ENCODE data around the gene BACE2. TPM values are rescaled to one million over a fixed set of nuclear protein-coding genes. Genes with fewer than 3 reads are reported as not detected.
"Not testable (repeated sequence)": the region's sequence is repeated elsewhere in the genome, so short reads cannot be mapped to it uniquely, and the experiment has no call there.

BACE2 gene
- total RNA-seq, 1 experiment from 2014 or later: not detected

DNA sequence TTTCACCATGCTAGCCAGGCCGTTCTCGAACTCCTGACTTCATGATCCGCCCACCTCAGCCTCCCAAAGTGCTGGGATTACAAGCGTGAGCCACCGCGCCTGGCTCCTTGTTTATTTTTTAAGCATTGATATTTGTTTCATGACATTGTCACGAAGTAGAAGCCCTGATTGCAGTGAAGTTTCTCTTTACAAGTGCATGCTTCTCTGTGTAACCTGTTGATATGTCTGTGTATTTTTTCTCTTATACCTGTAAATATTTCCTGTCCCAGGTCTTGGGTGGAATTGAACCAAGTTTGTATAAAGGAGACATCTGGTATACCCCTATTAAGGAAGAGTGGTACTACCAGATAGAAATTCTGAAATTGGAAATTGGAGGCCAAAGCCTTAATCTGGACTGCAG lies 75.1 kb downstream of the BACE2 start:
- no peaks in the 10 kb centered on the region for H3K9me2 ChIP-seq (replicated peaks; ENCODE audit: insufficient read depth, low read length)
- H3K4me3 ChIP-seq (ENCODE audit: low read length): no peak overlapping the region
- H3K36me3 ChIP-seq (ENCODE audit: insufficient read depth, low read length): no peaks in the 10 kb centered on the region
- H3K4me2 ChIP-seq (ENCODE audit: low read depth, low read length, poor library complexity, severe bottlenecking): no peak overlapping the region
- no peaks in the 10 kb centered on the region for H3K27me3 ChIP-seq (ENCODE audit: low read length)
- no peaks in the 10 kb centered on the region for H3K9me3 ChIP-seq (ENCODE audit: low read length)
- no peaks in the 10 kb centered on the region for H3K4me1 ChIP-seq (ENCODE audit: low read length)
- no peak overlapping the region for H3K27ac ChIP-seq (ENCODE audit: low read length)
- no peak overlapping the region for H2AFZ ChIP-seq (ENCODE audit: low read length)
- H3K79me2 ChIP-seq (ENCODE audit: low read length): no peaks in the 10 kb centered on the region
- H4K20me1 ChIP-seq (ENCODE audit: insufficient read depth, low read depth, low read length): no peaks in the 10 kb centered on the region
- no peak for DNase-seq
- no peak overlapping the region for H3K9ac ChIP-seq (ENCODE audit: low read length)

DNA sequence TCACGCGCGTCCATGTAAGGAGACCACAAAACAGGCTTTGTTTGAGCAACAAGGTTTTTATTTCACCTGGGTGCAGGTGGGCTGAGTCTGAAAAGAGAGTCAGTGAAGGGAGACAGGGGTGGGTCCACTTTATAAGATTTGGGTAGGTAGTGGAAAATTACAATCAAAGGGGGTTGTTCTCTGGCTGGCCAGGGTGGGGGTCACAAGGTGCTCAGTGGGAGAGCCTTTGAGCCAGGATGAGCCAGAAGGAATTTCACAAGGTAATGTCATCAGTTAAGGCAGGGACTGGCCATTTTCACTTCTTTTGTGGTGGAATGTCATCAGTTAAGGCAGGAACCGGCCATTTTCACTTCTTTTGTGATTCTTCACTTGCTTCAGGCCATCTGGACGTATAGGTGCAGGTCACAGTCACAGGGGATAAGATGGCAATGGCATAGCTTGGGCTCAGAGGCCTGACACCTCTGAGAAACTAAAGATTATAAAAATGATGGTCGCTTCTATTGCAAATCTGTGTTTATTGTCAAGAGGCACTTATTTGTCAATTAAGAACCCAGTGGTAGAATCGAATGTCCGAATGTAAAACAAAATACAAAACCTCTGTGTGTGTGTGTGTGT lies 76.4 kb downstream of the BACE2 start:
- not testable (repeated sequence) for H4K20me1 ChIP-seq (ENCODE audit: insufficient read depth, low read depth, low read length); DNase-seq; H3K9me2 ChIP-seq (replicated peaks; ENCODE audit: insufficient read depth, low read length); H3K9ac ChIP-seq (ENCODE audit: low read length); H3K27ac ChIP-seq (ENCODE audit: low read length); H3K27me3 ChIP-seq (ENCODE audit: low read length); H3K36me3 ChIP-seq (ENCODE audit: insufficient read depth, low read length); H3K4me3 ChIP-seq (ENCODE audit: low read length); H2AFZ ChIP-seq (ENCODE audit: low read length); H3K79me2 ChIP-seq (ENCODE audit: low read length); H3K4me2 ChIP-seq (ENCODE audit: low read depth, low read length, poor library complexity, severe bottlenecking); H3K4me1 ChIP-seq (ENCODE audit: low read length); H3K9me3 ChIP-seq (ENCODE audit: low read length)

DNA sequence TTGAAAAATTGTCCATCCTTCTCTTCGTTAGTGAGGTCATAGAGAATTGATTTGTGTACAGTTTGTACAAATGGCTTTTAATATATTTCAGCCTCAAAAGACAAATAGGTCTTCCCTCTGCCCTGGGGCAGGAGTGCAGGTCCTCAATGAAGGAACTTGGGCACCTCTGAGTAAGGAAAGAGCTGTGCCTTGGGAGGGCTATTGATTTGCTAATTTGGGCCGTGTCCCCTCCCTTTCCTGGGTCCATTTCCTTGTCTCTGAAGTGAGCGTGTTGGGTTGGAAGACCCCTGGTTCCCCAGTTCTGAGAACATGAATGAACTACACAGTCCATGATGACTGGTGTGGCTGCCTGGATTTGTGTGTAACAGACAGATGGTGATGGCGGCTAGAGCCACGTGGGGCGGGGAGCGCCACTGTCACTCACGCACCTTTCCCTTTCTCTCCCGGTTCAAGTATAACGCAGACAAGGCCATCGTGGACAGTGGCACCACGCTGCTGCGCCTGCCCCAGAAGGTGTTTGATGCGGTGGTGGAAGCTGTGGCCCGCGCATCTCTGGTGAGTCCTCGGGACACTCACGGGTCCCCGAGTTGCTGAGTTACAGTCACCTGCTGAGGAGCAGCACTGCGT lies 77.7 kb downstream of the BACE2 start:
- Histone ChIP-seq H3K79me2 (ENCODE audit: low read length) (no peaks in the 10 kb centered on the region), H3K4me1 (ENCODE audit: low read length) (no peaks in the 10 kb centered on the region), H3K9me3 (ENCODE audit: low read length) (no peaks in the 10 kb centered on the region), H3K4me2 (ENCODE audit: low read depth, low read length, poor library complexity, severe bottlenecking) (no peak overlapping the region), H3K36me3 (ENCODE audit: insufficient read depth, low read length) (no peaks in the 10 kb centered on the region), H3K27me3 (ENCODE audit: low read length) (no peaks in the 10 kb centered on the region), H2AFZ (ENCODE audit: low read length) (no peak overlapping the region), H3K27ac (ENCODE audit: low read length) (no peak overlapping the region), H3K9ac (ENCODE audit: low read length) (no peak overlapping the region), H3K4me3 (ENCODE audit: low read length) (no peak overlapping the region), H3K9me2 (replicated peaks; ENCODE audit: insufficient read depth, low read length) (no peaks in the 10 kb centered on the region), H4K20me1 (ENCODE audit: insufficient read depth, low read depth, low read length) (no peaks in the 10 kb centered on the region)
- no peak for DNase-seq

DNA sequence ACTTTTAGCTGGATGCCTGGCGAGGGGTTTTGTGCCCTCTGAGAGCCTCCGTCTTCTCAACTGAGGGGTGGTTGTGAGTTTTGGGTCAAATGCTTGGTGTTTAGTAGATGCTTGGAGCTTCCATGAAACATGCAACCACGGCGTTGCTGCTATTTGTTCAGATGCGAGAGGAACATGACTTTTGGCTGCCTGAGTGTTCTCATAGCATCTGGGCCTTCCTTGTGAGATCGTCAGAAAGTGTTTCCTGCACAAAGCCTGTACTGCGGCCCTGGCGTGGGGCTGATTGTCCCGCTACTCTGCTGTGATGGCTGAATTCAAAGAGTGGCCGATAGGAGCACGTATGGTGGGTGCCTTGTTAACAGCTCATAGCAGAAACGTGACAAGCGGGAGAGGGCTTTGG lies 78.8 kb downstream of the BACE2 start:
- no peak overlapping the region for H3K4me3 ChIP-seq (ENCODE audit: low read length)
- no peaks in the 10 kb centered on the region for H3K9me3 ChIP-seq (ENCODE audit: low read length)
- H3K27ac ChIP-seq (ENCODE audit: low read length): no peak overlapping the region
- no peak overlapping the region for H3K4me2 ChIP-seq (ENCODE audit: low read depth, low read length, poor library complexity, severe bottlenecking)
- no peak for DNase-seq
- no peaks in the 10 kb centered on the region for H3K36me3 ChIP-seq (ENCODE audit: insufficient read depth, low read length)
- H2AFZ ChIP-seq (ENCODE audit: low read length): no peak overlapping the region
- no peaks in the 10 kb centered on the region for H4K20me1 ChIP-seq (ENCODE audit: insufficient read depth, low read depth, low read length)
- H3K79me2 ChIP-seq (ENCODE audit: low read length): no peaks in the 10 kb centered on the region
- H3K27me3 ChIP-seq (ENCODE audit: low read length): no peaks in the 10 kb centered on the region
- H3K9ac ChIP-seq (ENCODE audit: low read length): no peak overlapping the region
- H3K4me1 ChIP-seq (ENCODE audit: low read length): no peaks in the 10 kb centered on the region
- no peaks in the 10 kb centered on the region for H3K9me2 ChIP-seq (replicated peaks; ENCODE audit: insufficient read depth, low read length)

DNA sequence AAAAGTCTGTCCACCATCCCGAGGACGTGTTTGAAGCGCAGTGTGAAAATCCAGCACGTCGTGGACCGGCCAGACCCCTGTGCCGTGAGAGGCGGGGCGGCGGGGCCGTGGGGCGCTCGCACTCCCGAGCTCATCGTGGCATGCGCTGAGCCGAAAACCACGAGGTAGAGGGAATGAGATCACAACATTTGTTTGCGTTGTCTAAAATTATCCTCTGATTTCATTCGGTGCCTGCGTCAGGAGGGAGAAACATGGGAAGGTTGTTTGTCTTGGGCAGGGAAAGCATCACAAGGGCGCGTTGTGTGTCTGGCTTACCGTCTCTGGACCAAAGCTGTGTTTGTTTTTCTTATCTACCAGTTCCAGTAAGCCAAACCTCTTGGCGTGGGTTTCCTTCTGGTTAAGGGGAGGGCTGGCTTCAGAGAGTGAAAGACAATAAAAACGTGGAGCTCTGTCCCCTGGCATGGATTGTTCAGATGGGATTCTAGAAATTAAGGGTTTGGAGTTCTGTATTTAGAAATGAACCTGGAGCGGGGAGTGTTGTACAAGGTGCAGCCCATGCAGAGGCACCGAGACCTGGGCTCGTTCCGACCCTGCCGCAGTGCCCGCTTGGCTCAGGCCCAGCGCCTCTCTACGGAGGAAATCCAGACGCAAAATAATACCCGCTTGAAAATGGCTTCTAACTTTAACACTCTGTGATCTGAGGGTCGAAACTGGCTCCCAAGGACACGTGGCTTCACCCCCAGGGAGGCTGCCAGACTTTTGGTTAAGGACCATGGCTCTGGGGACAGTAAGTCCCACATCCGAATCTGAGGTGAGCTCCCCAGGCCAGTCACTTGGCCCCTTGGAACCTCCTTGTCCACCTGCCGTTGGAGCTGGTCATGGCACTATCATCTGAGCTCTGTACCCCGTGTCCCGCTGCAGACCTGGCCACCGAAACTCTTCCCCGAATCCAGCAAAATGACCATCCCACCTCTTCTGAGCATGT lies 79.9 kb downstream of the BACE2 start:
- no peak for DNase-seq
- Histone ChIP-seq H3K4me3 (ENCODE audit: low read length) (no peak overlapping the region), H3K9me2 (replicated peaks; ENCODE audit: insufficient read depth, low read length) (no peaks in the 10 kb centered on the region), H3K27me3 (ENCODE audit: low read length) (no peaks in the 10 kb centered on the region), H3K79me2 (ENCODE audit: low read length) (no peaks in the 10 kb centered on the region), H3K9me3 (ENCODE audit: low read length) (no peaks in the 10 kb centered on the region), H3K9ac (ENCODE audit: low read length) (no peak overlapping the region), H3K36me3 (ENCODE audit: insufficient read depth, low read length) (no peaks in the 10 kb centered on the region), H4K20me1 (ENCODE audit: insufficient read depth, low read depth, low read length) (no peaks in the 10 kb centered on the region), H2AFZ (ENCODE audit: low read length) (no peak overlapping the region), H3K4me1 (ENCODE audit: low read length) (no peaks in the 10 kb centered on the region), H3K27ac (ENCODE audit: low read length) (no peak overlapping the region), H3K4me2 (ENCODE audit: low read depth, low read length, poor library complexity, severe bottlenecking) (no peak overlapping the region)

DNA sequence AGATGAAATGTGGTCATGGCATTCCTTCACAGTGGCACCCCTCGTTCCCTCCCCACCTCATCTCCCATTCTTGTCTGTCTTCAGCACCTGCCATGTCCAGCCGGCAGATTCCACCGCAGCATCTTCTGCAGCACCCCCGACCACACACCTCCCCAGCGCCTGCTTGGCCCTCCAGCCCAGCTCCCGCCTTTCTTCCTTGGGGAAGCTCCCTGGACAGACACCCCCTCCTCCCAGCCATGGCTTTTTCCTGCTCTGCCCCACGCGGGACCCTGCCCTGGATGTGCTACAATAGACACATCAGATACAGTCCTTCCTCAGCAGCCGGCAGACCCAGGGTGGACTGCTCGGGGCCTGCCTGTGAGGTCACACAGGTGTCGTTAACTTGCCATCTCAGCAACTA lies 81.5 kb downstream of the BACE2 start:
- H2AFZ ChIP-seq (ENCODE audit: low read length): no peak overlapping the region
- no peaks in the 10 kb centered on the region for H3K9me2 ChIP-seq (replicated peaks; ENCODE audit: insufficient read depth, low read length)
- H3K4me3 ChIP-seq (ENCODE audit: low read length): no peak overlapping the region
- no peak for DNase-seq
- no peaks in the 10 kb centered on the region for H3K36me3 ChIP-seq (ENCODE audit: insufficient read depth, low read length)
- H3K79me2 ChIP-seq (ENCODE audit: low read length): no peaks in the 10 kb centered on the region
- no peaks in the 10 kb centered on the region for H4K20me1 ChIP-seq (ENCODE audit: insufficient read depth, low read depth, low read length)
- H3K4me1 ChIP-seq (ENCODE audit: low read length): no peaks in the 10 kb centered on the region
- no peak overlapping the region for H3K27ac ChIP-seq (ENCODE audit: low read length)
- H3K9ac ChIP-seq (ENCODE audit: low read length): no peak overlapping the region
- no peak overlapping the region for H3K4me2 ChIP-seq (ENCODE audit: low read depth, low read length, poor library complexity, severe bottlenecking)
- H3K27me3 ChIP-seq (ENCODE audit: low read length): no peaks in the 10 kb centered on the region
- no peaks in the 10 kb centered on the region for H3K9me3 ChIP-seq (ENCODE audit: low read length)

DNA sequence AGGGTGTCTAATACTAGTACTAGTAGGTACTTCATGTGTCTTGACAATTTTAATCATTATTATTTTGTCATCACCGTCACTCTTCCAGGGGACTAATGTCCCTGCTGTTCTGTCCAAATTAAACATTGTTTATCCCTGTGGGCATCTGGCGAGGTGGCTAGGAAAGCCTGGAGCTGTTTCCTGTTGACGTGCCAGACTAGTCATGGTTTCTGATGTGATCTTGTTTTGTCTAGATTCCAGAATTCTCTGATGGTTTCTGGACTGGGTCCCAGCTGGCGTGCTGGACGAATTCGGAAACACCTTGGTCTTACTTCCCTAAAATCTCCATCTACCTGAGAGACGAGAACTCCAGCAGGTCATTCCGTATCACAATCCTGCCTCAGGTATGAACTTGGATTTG lies 82.6 kb downstream of the BACE2 start:
- H3K27ac ChIP-seq (ENCODE audit: low read length): no peak overlapping the region
- H3K9me2 ChIP-seq (replicated peaks; ENCODE audit: insufficient read depth, low read length): no peaks in the 10 kb centered on the region
- H3K79me2 ChIP-seq (ENCODE audit: low read length): no peaks in the 10 kb centered on the region
- no peaks in the 10 kb centered on the region for H3K36me3 ChIP-seq (ENCODE audit: insufficient read depth, low read length)
- no peaks in the 10 kb centered on the region for H3K4me1 ChIP-seq (ENCODE audit: low read length)
- no peak overlapping the region for H3K4me3 ChIP-seq (ENCODE audit: low read length)
- H3K4me2 ChIP-seq (ENCODE audit: low read depth, low read length, poor library complexity, severe bottlenecking): no peak overlapping the region
- H3K9ac ChIP-seq (ENCODE audit: low read length): no peak overlapping the region
- H3K27me3 ChIP-seq (ENCODE audit: low read length): no peaks in the 10 kb centered on the region
- no peaks in the 10 kb centered on the region for H4K20me1 ChIP-seq (ENCODE audit: insufficient read depth, low read depth, low read length)
- H2AFZ ChIP-seq (ENCODE audit: low read length): no peak overlapping the region
- DNase-seq: no peak
- H3K9me3 ChIP-seq (ENCODE audit: low read length): no peaks in the 10 kb centered on the region

DNA sequence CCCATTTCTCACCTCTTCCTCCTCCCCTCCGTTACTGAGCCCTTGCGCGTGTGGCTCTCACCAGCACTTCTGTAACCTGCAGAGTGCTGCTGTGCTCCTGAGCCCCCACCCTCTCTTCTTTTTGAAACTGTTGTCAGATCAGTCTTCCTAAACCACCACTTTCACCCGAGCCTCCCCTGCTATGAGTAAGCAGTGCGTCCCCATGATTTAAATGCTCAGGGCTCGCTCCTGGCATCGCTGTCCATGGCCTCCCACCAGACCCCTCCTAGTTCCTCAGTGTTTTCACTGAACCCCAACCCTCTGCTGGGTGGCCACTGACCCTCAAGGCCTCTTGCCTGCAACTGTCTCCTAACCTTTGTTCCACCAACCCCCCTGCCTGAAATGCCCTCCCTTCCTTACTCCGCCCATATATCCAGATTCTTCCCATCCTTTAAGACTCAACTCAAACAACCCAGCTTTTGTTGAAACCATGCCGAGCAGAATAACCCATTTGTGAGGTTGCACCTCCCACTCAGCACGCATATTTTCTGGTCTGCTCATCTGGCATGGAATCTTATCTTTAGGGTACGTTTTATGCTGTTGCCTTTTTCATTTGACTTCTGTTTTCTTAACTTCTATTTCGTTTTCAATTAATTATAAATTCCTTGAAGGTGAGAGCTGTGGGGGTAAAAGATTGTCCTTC lies 84.1 kb downstream of the BACE2 start:
- Histone ChIP-seq H3K27ac (ENCODE audit: low read length) (no peak overlapping the region), H3K4me3 (ENCODE audit: low read length) (no peak overlapping the region), H3K9ac (ENCODE audit: low read length) (no peak overlapping the region), H3K4me2 (ENCODE audit: low read depth, low read length, poor library complexity, severe bottlenecking) (no peak overlapping the region), H3K36me3 (ENCODE audit: insufficient read depth, low read length) (no peaks in the 10 kb centered on the region), H3K9me2 (replicated peaks; ENCODE audit: insufficient read depth, low read length) (no peaks in the 10 kb centered on the region), H3K27me3 (ENCODE audit: low read length) (no peaks in the 10 kb centered on the region), H3K4me1 (ENCODE audit: low read length) (no peaks in the 10 kb centered on the region), H2AFZ (ENCODE audit: low read length) (no peak overlapping the region), H4K20me1 (ENCODE audit: insufficient read depth, low read depth, low read length) (no peaks in the 10 kb centered on the region), H3K79me2 (ENCODE audit: low read length) (no peaks in the 10 kb centered on the region), H3K9me3 (ENCODE audit: low read length) (no peaks in the 10 kb centered on the region)
- DNase-seq: no peak

All from Karpas-422 (cell line).